ENCODE results near the gene TNFSF4. TPM values are rescaled to one million over a fixed set of nuclear protein-coding genes. Genes with fewer than 3 reads are reported as not detected.

Gene TNFSF4
- total RNA-seq, 3 donors from 2014 or later = 0.66 to 1.9 (median 0.73) TPM

DNA sequence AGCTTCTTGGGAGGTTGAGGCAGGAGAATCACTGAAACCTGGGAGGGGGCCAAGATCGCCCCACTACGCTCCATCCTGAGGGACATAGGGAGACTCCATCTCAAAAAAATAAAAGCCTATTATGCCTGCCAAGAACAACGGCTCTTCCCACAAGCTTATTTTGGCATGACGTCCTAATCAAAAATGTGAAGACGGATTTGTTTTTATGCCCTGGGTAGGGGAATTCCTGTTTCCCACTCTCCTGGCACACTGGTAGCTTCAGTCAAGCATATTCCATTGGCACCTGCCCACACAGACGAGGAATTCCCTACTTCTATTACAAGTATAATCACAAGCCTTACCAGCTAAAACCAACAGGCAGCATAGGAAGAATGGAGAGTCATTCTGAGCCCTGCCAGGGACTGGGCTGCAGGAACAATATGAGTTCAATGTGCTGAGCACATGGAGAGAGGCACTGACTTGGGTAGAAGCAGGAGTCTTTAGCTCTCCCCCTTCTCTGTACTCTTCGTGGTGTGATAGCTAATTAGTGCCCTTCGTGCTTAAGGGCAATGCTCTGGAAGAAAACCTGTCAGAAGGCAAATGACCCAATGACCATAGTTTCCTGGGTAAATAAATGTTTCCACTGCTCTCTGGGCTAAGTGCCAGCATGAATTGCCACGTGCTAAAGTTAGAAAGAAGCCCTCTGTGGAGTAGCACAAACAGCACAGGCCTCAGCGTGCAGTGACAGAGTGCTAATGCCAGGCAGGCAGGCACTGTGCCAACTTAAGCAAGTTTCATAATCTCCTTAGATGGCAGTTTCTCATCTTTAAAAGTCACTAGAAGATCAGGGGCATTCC is 16.8 kb downstream of the TNFSF4 start:
- H3K27ac ChIP-seq = peak overlapping the region; percentile 76 to 84
- intact Hi-C loops (cut with DNase I; ENCODE audit: low total_unique reads) = loop anchor here (5.0 kb wide), 1 partner anchor 137 kb away; no protein-coding TSS in a partner anchor
- H3K4me3 ChIP-seq = no peak overlapping the region
- peaks cover 0 to 10% of the 10 kb centered on the region in 2 donors for H3K4me1 ChIP-seq
- no peaks in the 10 kb centered on the region for H3K36me3 ChIP-seq
- peak; percentile 32 to 62 (median 51) for TF ChIP-seq POLR2AphosphoS5 (IDR thresholded peaks at IDR 0.05)
- TF ChIP-seq, protein P1, sequence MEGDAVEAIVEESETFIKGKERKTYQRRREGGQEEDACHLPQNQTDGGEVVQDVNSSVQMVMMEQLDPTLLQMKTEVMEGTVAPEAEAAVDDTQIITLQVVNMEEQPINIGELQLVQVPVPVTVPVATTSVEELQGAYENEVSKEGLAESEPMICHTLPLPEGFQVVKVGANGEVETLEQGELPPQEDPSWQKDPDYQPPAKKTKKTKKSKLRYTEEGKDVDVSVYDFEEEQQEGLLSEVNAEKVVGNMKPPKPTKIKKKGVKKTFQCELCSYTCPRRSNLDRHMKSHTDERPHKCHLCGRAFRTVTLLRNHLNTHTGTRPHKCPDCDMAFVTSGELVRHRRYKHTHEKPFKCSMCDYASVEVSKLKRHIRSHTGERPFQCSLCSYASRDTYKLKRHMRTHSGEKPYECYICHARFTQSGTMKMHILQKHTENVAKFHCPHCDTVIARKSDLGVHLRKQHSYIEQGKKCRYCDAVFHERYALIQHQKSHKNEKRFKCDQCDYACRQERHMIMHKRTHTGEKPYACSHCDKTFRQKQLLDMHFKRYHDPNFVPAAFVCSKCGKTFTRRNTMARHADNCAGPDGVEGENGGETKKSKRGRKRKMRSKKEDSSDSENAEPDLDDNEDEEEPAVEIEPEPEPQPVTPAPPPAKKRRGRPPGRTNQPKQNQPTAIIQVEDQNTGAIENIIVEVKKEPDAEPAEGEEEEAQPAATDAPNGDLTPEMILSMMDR (IDR thresholded peaks at IDR 0.05) = no peak
- H3K9me3 ChIP-seq = no peaks in the 10 kb centered on the region
- DNase-seq (ENCODE audit: low spot score in 2 of 2) = peak; percentile 63 to 92
- H3K27me3 ChIP-seq = no peaks in the 10 kb centered on the region

DNA sequence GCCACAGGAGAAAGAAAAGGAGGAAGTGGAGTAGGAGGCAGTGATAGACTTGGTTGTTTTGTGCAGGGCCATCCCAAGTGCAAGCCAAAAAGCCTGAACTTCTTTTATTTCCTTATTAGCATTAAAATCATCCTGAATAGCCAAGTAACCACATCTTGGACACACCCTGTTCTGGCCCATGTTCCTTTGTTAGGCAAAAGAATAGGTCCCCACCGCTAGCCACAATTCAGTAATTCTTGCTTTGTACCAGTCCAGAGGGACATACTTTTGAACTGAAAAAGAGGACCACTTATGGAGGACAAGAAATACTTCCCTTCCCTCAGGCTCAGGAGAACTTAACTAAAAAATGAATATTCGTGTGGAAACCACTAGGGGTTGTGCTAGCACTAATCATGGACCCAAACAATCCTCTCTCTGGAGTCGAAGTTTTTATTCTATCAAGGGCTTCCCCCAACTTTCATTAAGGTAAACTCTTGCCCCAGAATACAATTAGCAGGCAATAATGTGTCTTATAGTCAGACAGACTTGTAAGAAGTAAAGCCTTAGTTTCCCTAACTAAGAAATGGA is 19.4 kb downstream of the TNFSF4 start:
- Histone ChIP-seq H3K27me3 (no peaks in the 10 kb centered on the region), H3K36me3 (no peaks in the 10 kb centered on the region), H3K4me1 (peaks cover 0 to 10% of the 10 kb centered on the region in 2 donors), H3K27ac (no peak overlapping the region), H3K9me3 (no peaks in the 10 kb centered on the region), H3K4me3 (no peak overlapping the region)
- no peak for DNase-seq (ENCODE audit: low spot score in 2 of 2)
- TF ChIP-seq, protein P1 (IDR thresholded peaks at IDR 0.05) = no peak
- no peak for TF ChIP-seq POLR2A (IDR thresholded peaks at IDR 0.05)
- no peak for TF ChIP-seq POLR2AphosphoS5 (IDR thresholded peaks at IDR 0.05)
- intact Hi-C loops (cut with DNase I; ENCODE audit: low total_unique reads) = no loop called here

DNA sequence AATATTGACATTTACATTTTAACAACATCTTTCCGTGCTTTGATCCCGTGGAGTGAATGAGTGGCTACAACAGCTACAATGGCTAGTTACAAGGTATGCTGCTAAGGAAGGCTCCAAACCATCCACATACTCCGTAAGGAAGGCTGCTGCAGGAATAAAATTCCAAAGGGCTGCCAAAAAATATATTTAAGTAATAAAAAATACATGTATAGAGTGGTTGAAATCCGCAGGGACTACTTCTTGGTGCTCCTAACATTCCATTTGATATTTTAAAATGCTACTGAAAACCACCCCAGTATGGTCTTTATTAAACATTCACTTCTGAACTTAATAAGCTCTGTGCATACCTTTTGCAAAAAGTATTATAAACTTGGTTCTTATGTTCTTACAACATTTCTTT is 25.3 kb downstream of the TNFSF4 start:
- no peaks in the 10 kb centered on the region for H3K4me1 ChIP-seq
- no peaks in the 10 kb centered on the region for H3K9me3 ChIP-seq
- H3K27me3 ChIP-seq = no peaks in the 10 kb centered on the region
- H3K36me3 ChIP-seq = no peaks in the 10 kb centered on the region
- intact Hi-C loops (cut with DNase I; ENCODE audit: low total_unique reads) = no loop called here
- no peak overlapping the region for H3K4me3 ChIP-seq
- no peak for DNase-seq (ENCODE audit: low spot score in 2 of 2)
- no peak overlapping the region for H3K27ac ChIP-seq
- TF ChIP-seq, protein P1 (IDR thresholded peaks at IDR 0.05) = no peak
- TF ChIP-seq POLR2AphosphoS5 (IDR thresholded peaks at IDR 0.05) (no peak), POLR2A (IDR thresholded peaks at IDR 0.05) (no peak)

DNA sequence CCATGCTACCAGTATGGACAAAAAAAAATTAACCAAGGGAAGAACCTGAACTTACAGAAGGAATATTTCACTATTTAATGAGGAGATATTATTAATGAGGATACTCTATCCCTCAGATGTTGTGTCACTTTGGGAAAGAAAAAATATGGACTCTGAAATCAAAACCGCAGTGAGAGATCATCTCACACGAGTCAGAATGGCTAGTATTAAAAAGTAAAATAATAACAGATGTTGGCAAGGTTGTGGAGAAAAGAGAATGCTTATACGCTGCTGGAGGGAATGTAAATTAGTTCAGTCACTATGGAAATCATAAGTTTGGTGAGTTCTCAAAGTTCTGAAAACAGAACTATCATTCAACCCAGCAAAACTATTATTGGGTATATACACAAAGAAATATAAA is 30.9 kb downstream of the TNFSF4 start:
- no peaks in the 10 kb centered on the region for H3K36me3 ChIP-seq
- no peaks in the 10 kb centered on the region for H3K4me1 ChIP-seq
- no peaks in the 10 kb centered on the region for H3K27me3 ChIP-seq
- intact Hi-C loops (cut with DNase I; ENCODE audit: low total_unique reads) = no loop called here
- no peak overlapping the region for H3K27ac ChIP-seq
- TF ChIP-seq POLR2A (IDR thresholded peaks at IDR 0.05) = no peak
- TF ChIP-seq POLR2AphosphoS5 (IDR thresholded peaks at IDR 0.05) = no peak
- TF ChIP-seq, protein P1 (IDR thresholded peaks at IDR 0.05) = no peak
- H3K4me3 ChIP-seq = no peak overlapping the region
- DNase-seq (ENCODE audit: low spot score in 2 of 2) = no peak
- peaks cover 16 to 20% of the 10 kb centered on the region in 2 donors for H3K9me3 ChIP-seq

DNA sequence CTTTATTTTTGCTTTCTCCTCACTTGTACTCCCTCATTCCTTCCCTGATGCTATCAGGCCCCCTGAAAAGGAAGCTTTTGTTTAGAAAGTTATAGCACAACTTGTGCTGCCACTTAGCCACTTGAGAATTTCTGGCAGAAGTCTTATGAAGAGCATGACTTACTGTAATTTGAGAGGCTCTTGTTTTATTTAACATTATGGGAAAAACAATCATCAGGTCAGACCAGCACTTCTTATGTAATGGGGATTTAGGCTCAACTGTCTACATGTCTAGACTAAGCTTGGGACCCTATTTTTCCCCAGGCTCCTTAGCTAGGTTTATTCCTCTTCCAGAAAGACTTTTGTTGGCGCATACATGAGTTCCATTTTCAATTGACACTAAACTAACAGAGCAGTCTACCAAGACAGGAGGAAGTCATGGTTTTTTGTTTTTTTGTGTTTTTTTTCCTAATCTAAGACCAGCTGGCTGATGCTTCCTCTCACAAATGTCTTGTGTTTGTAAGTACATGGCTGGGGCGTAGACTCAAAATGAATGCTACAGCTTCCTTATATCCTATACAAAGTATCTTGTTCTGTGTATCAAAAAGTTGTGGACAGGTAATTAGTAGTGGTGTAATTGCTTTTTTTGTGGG is 31.5 kb downstream of the TNFSF4 start:
- Histone ChIP-seq H3K36me3 (no peaks in the 10 kb centered on the region), H3K27me3 (no peaks in the 10 kb centered on the region), H3K27ac (peak overlapping the region in 1 of 2 donors; percentile 17), H3K9me3 (peaks cover 16 to 25% of the 10 kb centered on the region in 2 donors), H3K4me1 (no peaks in the 10 kb centered on the region), H3K4me3 (no peak overlapping the region)
- no peak for DNase-seq (ENCODE audit: low spot score in 2 of 2)
- TF ChIP-seq POLR2AphosphoS5 (IDR thresholded peaks at IDR 0.05) (no peak), POLR2A (IDR thresholded peaks at IDR 0.05) (no peak)
- TF ChIP-seq, protein P1 (IDR thresholded peaks at IDR 0.05) = no peak
- intact Hi-C loops (cut with DNase I; ENCODE audit: low total_unique reads) = no loop called here
